Measurements from ENCODE around the gene FHL1. TPM values are rescaled to one million over a fixed set of nuclear protein-coding genes. Genes with fewer than 3 reads are reported as not detected.

The FHL1 gene
- total RNA-seq, 1 donor, result 18.8 TPM

Other genes starting within 250 kb of the FHL1 start
- gene MMGT1, start 173.5 kb upstream of the FHL1 start, total RNA-seq, result 36.6 TPM
- gene SLC9A6, start 162.1 kb upstream of the FHL1 start, total RNA-seq, result 21.7 TPM
- 3.3 TPM for gene MAP7D3, start 103.9 kb downstream of the FHL1 start, total RNA-seq
- gene ADGRG4, start 153.4 kb downstream of the FHL1 start, total RNA-seq, result not detected

Data from mononuclear cell (primary cell).